Measurements from ENCODE around the gene SCN4B. TPM values are rescaled to one million over a fixed set of nuclear protein-coding genes. Genes with fewer than 3 reads are reported as not detected.

Gene SCN4B
- total RNA-seq, 1 experiment from 2014 or later: 1.6 TPM

DNA sequence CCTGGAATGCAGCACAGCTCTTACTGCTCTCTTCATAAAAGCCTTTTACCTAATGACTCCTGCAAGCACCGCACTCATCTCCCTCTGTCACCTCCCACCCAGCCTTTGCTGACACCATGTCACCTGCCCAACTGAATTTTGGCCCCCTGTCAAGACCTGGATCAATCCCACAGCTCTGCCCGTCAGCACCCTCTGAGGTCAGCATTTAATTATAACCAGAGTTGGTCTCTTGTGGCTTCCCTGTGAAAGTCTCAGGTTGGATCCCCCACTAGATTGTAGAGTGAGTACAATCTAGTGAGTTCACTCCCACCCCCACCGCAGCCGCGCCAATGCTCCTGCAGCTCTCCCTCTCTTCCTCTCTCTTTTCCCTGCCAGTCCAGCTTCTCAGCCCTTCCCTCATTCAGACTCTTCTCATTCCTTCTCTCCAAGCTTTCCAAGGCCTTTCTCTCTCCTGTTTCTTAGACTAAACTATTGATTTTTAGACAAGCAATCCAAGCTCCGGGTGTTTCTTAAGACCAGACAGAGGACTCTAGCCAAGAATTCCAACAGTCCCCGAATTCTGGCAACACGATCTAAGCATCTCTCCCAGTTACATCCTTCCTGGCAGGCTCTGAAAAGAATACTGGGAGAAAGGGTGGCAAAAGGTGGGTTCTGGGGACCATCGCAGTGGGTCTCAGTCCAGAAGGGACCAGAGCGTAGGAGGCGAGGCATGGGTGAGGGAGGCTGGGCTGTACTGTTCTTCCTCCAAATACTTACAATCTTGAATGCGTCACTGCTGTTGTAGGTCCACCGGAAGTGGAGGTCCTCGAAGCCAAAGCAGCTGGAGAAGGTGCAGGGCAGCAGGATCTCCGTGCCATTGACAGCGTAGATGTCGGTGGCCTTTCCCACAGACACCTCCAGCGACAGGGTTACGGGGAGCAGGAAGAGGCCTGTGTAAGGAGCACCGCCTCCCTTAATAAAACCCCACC, 8.0 kb downstream of the SCN4B start:
- H3K27me3 Mint-ChIP-seq (ENCODE audit: low read depth): peaks cover 83% of the 10 kb centered on the region
- peak overlapping the region in 1 of 2 experiments; percentile 39; a peak in 2 of 5 replicates for H3K4me3 Mint-ChIP-seq
- Histone ChIP-seq H2AK5ac (ENCODE audit: insufficient read length, low read length) (no peak overlapping the region), H3K4me1 (ENCODE audit: insufficient read depth, low read length) (no peaks in the 10 kb centered on the region), H3K79me2 (ENCODE audit: insufficient read depth, low read length) (no peaks in the 10 kb centered on the region), H3K23ac (ENCODE audit: insufficient read length, low read depth, low read length) (no peak overlapping the region), H3K9me3 (ENCODE audit: control insufficient read depth, low read depth, low read length) (no peaks in the 10 kb centered on the region), H4K20me1 (ENCODE audit: control insufficient read depth, insufficient read depth, insufficient read length) (no peaks in the 10 kb centered on the region), H3K56ac (ENCODE audit: insufficient read length, low read depth, low read length) (no peak overlapping the region), H2BK5ac (ENCODE audit: insufficient read length, low read length) (no peak overlapping the region), H2BK12ac (ENCODE audit: insufficient read length, low read depth, low read length) (no peak overlapping the region), H4K5ac (ENCODE audit: insufficient read length, low read depth, low read length) (no peak overlapping the region), H3K18ac (ENCODE audit: insufficient read length, low read depth, low read length) (no peak overlapping the region), H2BK15ac (ENCODE audit: low read depth, low read length) (no peak overlapping the region), H3K4ac (ENCODE audit: low read depth, low read length) (no peak overlapping the region), H3K27me3 (ENCODE audit: insufficient read depth, low read length) (peaks cover 5% of the 10 kb centered on the region; the same call in 1 of the 2 replicates), H4K91ac (ENCODE audit: insufficient read length, low read depth, low read length) (no peak overlapping the region), H3K23me2 (ENCODE audit: insufficient read length, low read depth, low read length, poor library complexity, severe bottlenecking) (peaks cover 5% of the 10 kb centered on the region), H3K79me1 (ENCODE audit: insufficient read depth, low read depth, low read length, poor library complexity, severe bottlenecking) (no peaks in the 10 kb centered on the region), H3K9ac (ENCODE audit: extremely low read depth, insufficient read length, low read length) (no peak overlapping the region), H3T11ph (ENCODE audit: low read length) (no peak overlapping the region), H3K4me2 (ENCODE audit: insufficient read depth, insufficient read length, low read length) (no peak overlapping the region), H4K8ac (replicated peaks; ENCODE audit: insufficient read length, low read depth, low read length) (no peak overlapping the region), H2BK120ac (ENCODE audit: low read depth, low read length, poor library complexity, severe bottlenecking) (no peak overlapping the region), H2BK20ac (ENCODE audit: low read depth, low read length, poor library complexity, severe bottlenecking) (no peak overlapping the region), H2AFZ (ENCODE audit: low read length) (no peak overlapping the region), H3K27ac (ENCODE audit: insufficient read length, low read depth, low read length) (no peak overlapping the region), H3K14ac (ENCODE audit: insufficient read depth, low read length) (no peak overlapping the region)
- peaks cover 17 to 32% of the 10 kb centered on the region in 2 experiments for H3K4me1 Mint-ChIP-seq
- no peaks in the 10 kb centered on the region; a peak in 1 of 5 replicates for H3K9me3 Mint-ChIP-seq
- DNase-seq: no peak
- H3K27ac Mint-ChIP-seq: no peak overlapping the region
- TF ChIP-seq, protein P1, sequence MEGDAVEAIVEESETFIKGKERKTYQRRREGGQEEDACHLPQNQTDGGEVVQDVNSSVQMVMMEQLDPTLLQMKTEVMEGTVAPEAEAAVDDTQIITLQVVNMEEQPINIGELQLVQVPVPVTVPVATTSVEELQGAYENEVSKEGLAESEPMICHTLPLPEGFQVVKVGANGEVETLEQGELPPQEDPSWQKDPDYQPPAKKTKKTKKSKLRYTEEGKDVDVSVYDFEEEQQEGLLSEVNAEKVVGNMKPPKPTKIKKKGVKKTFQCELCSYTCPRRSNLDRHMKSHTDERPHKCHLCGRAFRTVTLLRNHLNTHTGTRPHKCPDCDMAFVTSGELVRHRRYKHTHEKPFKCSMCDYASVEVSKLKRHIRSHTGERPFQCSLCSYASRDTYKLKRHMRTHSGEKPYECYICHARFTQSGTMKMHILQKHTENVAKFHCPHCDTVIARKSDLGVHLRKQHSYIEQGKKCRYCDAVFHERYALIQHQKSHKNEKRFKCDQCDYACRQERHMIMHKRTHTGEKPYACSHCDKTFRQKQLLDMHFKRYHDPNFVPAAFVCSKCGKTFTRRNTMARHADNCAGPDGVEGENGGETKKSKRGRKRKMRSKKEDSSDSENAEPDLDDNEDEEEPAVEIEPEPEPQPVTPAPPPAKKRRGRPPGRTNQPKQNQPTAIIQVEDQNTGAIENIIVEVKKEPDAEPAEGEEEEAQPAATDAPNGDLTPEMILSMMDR (conservative IDR thresholded peaks at IDR 0.05): no peak
- no peaks in the 10 kb centered on the region for H3K36me3 Mint-ChIP-seq (ENCODE audit: insufficient read depth in 1 of 3, low read depth in 3 of 3)
- no CpG with 5 or more reads among the region's 20 CpGs for WGBS (ENCODE audit: extremely low coverage, insufficient read length, low lambda C conversion rate)
